Suprapubic skin (tissue), 4 donors: ENCODE results near the gene XYLT2. TPM values are rescaled to one million over a fixed set of nuclear protein-coding genes. Genes with fewer than 3 reads are reported as not detected.

Experiments used
- DNase-seq, 2 donors: peaks; one replicate each; pipeline ENCODE4 v3.0.0-alpha.2; 2019; ENCODE audit warnings: low spot score in 2 of 2
- H3K27ac ChIP-seq: fragments of 200-600 bp; sonication (generic); one replicate; pipeline ENCODE4 v1.5.1; 2019
- H3K27me3 ChIP-seq: fragments of 200-600 bp; sonication (generic); one replicate; pipeline ENCODE4 v1.5.1; 2019
- H3K36me3 ChIP-seq: fragments of 200-600 bp; sonication (generic); one replicate; pipeline ENCODE4 v1.5.1; 2019
- H3K4me1 ChIP-seq: fragments of 200-600 bp; sonication (generic); one replicate; pipeline ENCODE4 v1.5.1; 2019
- H3K4me3 ChIP-seq: fragments of 200-600 bp; sonication (generic); one replicate; pipeline ENCODE4 v1.5.1; 2019; ENCODE audit warnings: mild to moderate bottlenecking
- H3K9me3 ChIP-seq: fragments of 200-600 bp; sonication (generic); one replicate; pipeline ENCODE4 v1.5.1; 2019
- CTCF ChIP-seq, 2 donors: fragments of 200-600 bp in 1 of 2; fragments of 450-650 bp in 1 of 2; sonication (generic) in 1 of 2; IDR thresholded peaks; one replicate each; pipeline ENCODE4 v1.5.1; 2016 to 2019; ENCODE audit warnings: antibody characterized with exemption in 2 of 2, mild to moderate bottlenecking in 1 of 2, moderate library complexity in 1 of 2
- EP300 ChIP-seq: sonication (generic); formaldehyde crosslinking; IDR thresholded peaks from one replicate; pipeline ENCODE4 v1.6.1; 2017; ENCODE audit warnings: antibody characterized with exemption
- POLR2A ChIP-seq, 2 donors: fragments of 450-650 bp; IDR thresholded peaks; one replicate each; pipeline ENCODE4 v1.6.1; 2017; ENCODE audit warnings: antibody characterized with exemption in 2 of 2, mild to moderate bottlenecking in 2 of 2, moderate library complexity in 2 of 2
- POLR2AphosphoS5 ChIP-seq, 3 donors: sonication (generic); formaldehyde crosslinking; IDR thresholded peaks; one replicate each; pipeline ENCODE4 v1.6.1; 2017; ENCODE audit warnings: antibody characterized with exemption in 3 of 3
- WGBS: methylation state at CpG from one replicate; pipeline ENCODE4 v1.1.5; 2018; 5-methylcytosine and 5-hydroxymethylcytosine counted together
- total RNA-seq, 4 donors: library from RNA; depleted of rRNA; stranded (reverse); fragments of >200 nt; gene quantifications; one replicate each; pipeline ENCODE4 v1.1.0, GENCODE V29; 2016

Gene XYLT2
- total RNA-seq, 4 donors from 2014 or later, result 36.9 to 61.3 (median 45.5) TPM

GRCh38 chr17:50337956-50338355, 8.0 kb upstream of the XYLT2 start:
- H3K27ac ChIP-seq, result no peak overlapping the region
- H3K4me3 ChIP-seq, result no peak overlapping the region
- WGBS, result 90% methylated on average over 2 of the region's 2 CpGs
- H3K36me3 ChIP-seq, result no peaks in the 10 kb centered on the region
- no peaks in the 10 kb centered on the region for H3K9me3 ChIP-seq
- DNase-seq, result peak in 1 of 2 donors; percentile 18
- peaks cover 3% of the 10 kb centered on the region for H3K27me3 ChIP-seq
- no peak for TF ChIP-seq POLR2AphosphoS5 (IDR thresholded peaks at IDR 0.05)
- TF ChIP-seq CTCF (IDR thresholded peaks at IDR 0.05), result no peak
- no peak for TF ChIP-seq EP300
- TF ChIP-seq POLR2A (IDR thresholded peaks at IDR 0.05), result no peak
- H3K4me1 ChIP-seq, result no peaks in the 10 kb centered on the region

GRCh38 chr17:50338645-50339044, 7.3 kb upstream of the XYLT2 start:
- no peaks in the 10 kb centered on the region for H3K9me3 ChIP-seq
- no peak overlapping the region for H3K4me3 ChIP-seq
- no peak for TF ChIP-seq CTCF (IDR thresholded peaks at IDR 0.05)
- TF ChIP-seq POLR2A (IDR thresholded peaks at IDR 0.05), result no peak
- no peak for TF ChIP-seq EP300
- TF ChIP-seq POLR2AphosphoS5 (IDR thresholded peaks at IDR 0.05), result no peak
- no peak for DNase-seq
- no peaks in the 10 kb centered on the region for H3K36me3 ChIP-seq
- no peak overlapping the region for H3K27ac ChIP-seq
- peaks cover 3% of the 10 kb centered on the region for H3K27me3 ChIP-seq
- H3K4me1 ChIP-seq, result no peaks in the 10 kb centered on the region

GRCh38 chr17:50339381-50339780, 6.5 kb upstream of the XYLT2 start:
- no peak overlapping the region for H3K27ac ChIP-seq
- H3K9me3 ChIP-seq, result no peaks in the 10 kb centered on the region
- TF ChIP-seq CTCF (IDR thresholded peaks at IDR 0.05), result no peak
- TF ChIP-seq POLR2AphosphoS5 (IDR thresholded peaks at IDR 0.05), result no peak
- TF ChIP-seq POLR2A (IDR thresholded peaks at IDR 0.05), result no peak
- no peak for TF ChIP-seq EP300
- H3K4me1 ChIP-seq, result no peaks in the 10 kb centered on the region
- no peak for DNase-seq
- no peaks in the 10 kb centered on the region for H3K36me3 ChIP-seq
- no peak overlapping the region for H3K4me3 ChIP-seq
- peaks cover 3% of the 10 kb centered on the region for H3K27me3 ChIP-seq

GRCh38 chr17:50344731-50345365, 1.1 kb upstream of the XYLT2 start:
- peak; percentile 64 to 76 for DNase-seq
- WGBS, result 66% methylated on average over 10 of the region's 13 CpGs
- no peak overlapping the region for H3K4me3 ChIP-seq
- H3K27ac ChIP-seq, result no peak overlapping the region
- H3K36me3 ChIP-seq, result no peaks in the 10 kb centered on the region
- no peaks in the 10 kb centered on the region for H3K9me3 ChIP-seq
- TF ChIP-seq CTCF (IDR thresholded peaks at IDR 0.05) (no peak), POLR2AphosphoS5 (IDR thresholded peaks at IDR 0.05) (no peak), POLR2A (IDR thresholded peaks at IDR 0.05) (no peak), EP300 (no peak)
- no peaks in the 10 kb centered on the region for H3K27me3 ChIP-seq
- peaks cover 34% of the 10 kb centered on the region for H3K4me1 ChIP-seq

GRCh38 chr17:50346313-50347116, 589 bp downstream of the XYLT2 start:
- H3K27me3 ChIP-seq, result no peaks in the 10 kb centered on the region
- no peaks in the 10 kb centered on the region for H3K36me3 ChIP-seq
- no peaks in the 10 kb centered on the region for H3K9me3 ChIP-seq
- H3K27ac ChIP-seq, result peak overlapping the region; percentile 69
- TF ChIP-seq CTCF (IDR thresholded peaks at IDR 0.05), result no peak
- no peak for TF ChIP-seq POLR2A (IDR thresholded peaks at IDR 0.05)
- TF ChIP-seq EP300, result no peak
- no peak for TF ChIP-seq POLR2AphosphoS5 (IDR thresholded peaks at IDR 0.05)
- peaks cover 34% of the 10 kb centered on the region for H3K4me1 ChIP-seq
- peak; percentile 79 to 83 for DNase-seq
- under 1% methylated on average over 24 of the region's 57 CpGs for WGBS
- H3K4me3 ChIP-seq, result peak overlapping the region; percentile 74
